Measurements from ENCODE around the gene HOXC12.

HOXC12 gene

GRCh38 chr12:53950437-53950773 is 4.3 kb upstream of the HOXC12 start:
- DNase-seq (ENCODE audit: extremely low read depth, low read depth), result no peak
- no peak for TF ChIP-seq CTCF (IDR thresholded peaks at IDR 0.05; ENCODE audit: low read depth, low read length)

GRCh38 chr12:53950789-53951576 is 3.7 kb upstream of the HOXC12 start:
- no peak for TF ChIP-seq CTCF (IDR thresholded peaks at IDR 0.05; ENCODE audit: low read depth, low read length)
- DNase-seq (ENCODE audit: extremely low read depth, low read depth), result no peak

- no peak for DNase-seq (ENCODE audit: extremely low read depth, low read depth)
- TF ChIP-seq CTCF (IDR thresholded peaks at IDR 0.05; ENCODE audit: low read depth, low read length), result no peak
Measured at GRCh38 chr12:53951577-53952334, 2.9 kb upstream of the HOXC12 start.

GRCh38 chr12:53952335-53952694 is 2.4 kb upstream of the HOXC12 start:
- DNase-seq (ENCODE audit: extremely low read depth, low read depth), result no peak
- TF ChIP-seq CTCF (IDR thresholded peaks at IDR 0.05; ENCODE audit: low read depth, low read length), result no peak

GRCh38 chr12:53952871-53953734 is 1.6 kb upstream of the HOXC12 start:
- TF ChIP-seq CTCF (IDR thresholded peaks at IDR 0.05; ENCODE audit: low read depth, low read length), result no peak
- DNase-seq (ENCODE audit: extremely low read depth, low read depth), result no peak

GRCh38 chr12:53953831-53954693 is 641 bp upstream of the HOXC12 start:
- DNase-seq (ENCODE audit: extremely low read depth, low read depth), result no peak
- TF ChIP-seq CTCF (IDR thresholded peaks at IDR 0.05; ENCODE audit: low read depth, low read length), result no peak
